GOT3 (cell line): Measurements from ENCODE around the gene NTM.

ENCODE experiments used
- DNase-seq: peaks from one replicate; lab custom pipeline; 2025; ENCODE audit warnings: mixed read lengths; lab: John Stamatoyannopoulos, UW

Gene NTM

GRCh38 chr11:131917634-131918384 lies 547.4 kb downstream of the NTM start:
- DNase-seq, result no peak

GRCh38 chr11:131918663-131919062 lies 548.2 kb downstream of the NTM start:
- no peak for DNase-seq

- no peak for DNase-seq
Measured at GRCh38 chr11:131922220-131922619, 551.8 kb downstream of the NTM start.

GRCh38 chr11:131923309-131923708 lies 552.9 kb downstream of the NTM start:
- no peak for DNase-seq

GRCh38 chr11:131924001-131924400 lies 553.6 kb downstream of the NTM start:
- DNase-seq, result no peak

- DNase-seq, result no peak
Measured at GRCh38 chr11:131924457-131925201, 554.2 kb downstream of the NTM start.

- no peak for DNase-seq
Measured at GRCh38 chr11:131925829-131926228, 555.4 kb downstream of the NTM start.

GRCh38 chr11:131928992-131929391 lies 558.6 kb downstream of the NTM start:
- no peak for DNase-seq

GRCh38 chr11:131932584-131933325 lies 562.3 kb downstream of the NTM start:
- no peak for DNase-seq

GRCh38 chr11:131934006-131934405 lies 563.6 kb downstream of the NTM start:
- no peak for DNase-seq

GRCh38 chr11:131938351-131938751 lies 567.9 kb downstream of the NTM start:
- DNase-seq, result no peak

GRCh38 chr11:131940126-131940525 lies 569.7 kb downstream of the NTM start:
- no peak for DNase-seq

GRCh38 chr11:131942878-131943277 lies 572.5 kb downstream of the NTM start:
- DNase-seq, result no peak

- DNase-seq, result no peak
Measured at GRCh38 chr11:131943295-131943694, 572.9 kb downstream of the NTM start.

GRCh38 chr11:131944736-131945135 lies 574.3 kb downstream of the NTM start:
- DNase-seq, result no peak

- no peak for DNase-seq
Measured at GRCh38 chr11:131945706-131946105, 575.3 kb downstream of the NTM start.

- no peak for DNase-seq
Measured at GRCh38 chr11:131947511-131947910, 577.1 kb downstream of the NTM start.

- no peak for DNase-seq
Measured at GRCh38 chr11:131951121-131951520, 580.7 kb downstream of the NTM start.

GRCh38 chr11:131954146-131954545 lies 583.7 kb downstream of the NTM start:
- DNase-seq, result no peak

- no peak for DNase-seq
Measured at GRCh38 chr11:131955904-131956303, 585.5 kb downstream of the NTM start.

- DNase-seq, result no peak
Measured at GRCh38 chr11:131957201-131957600, 586.8 kb downstream of the NTM start.

- no peak for DNase-seq
Measured at GRCh38 chr11:131957875-131958274, 587.5 kb downstream of the NTM start.

GRCh38 chr11:131962818-131963217 lies 592.4 kb downstream of the NTM start:
- no peak for DNase-seq
